ENCODE measurements around the gene AGBL1.

AGBL1 gene

DNA sequence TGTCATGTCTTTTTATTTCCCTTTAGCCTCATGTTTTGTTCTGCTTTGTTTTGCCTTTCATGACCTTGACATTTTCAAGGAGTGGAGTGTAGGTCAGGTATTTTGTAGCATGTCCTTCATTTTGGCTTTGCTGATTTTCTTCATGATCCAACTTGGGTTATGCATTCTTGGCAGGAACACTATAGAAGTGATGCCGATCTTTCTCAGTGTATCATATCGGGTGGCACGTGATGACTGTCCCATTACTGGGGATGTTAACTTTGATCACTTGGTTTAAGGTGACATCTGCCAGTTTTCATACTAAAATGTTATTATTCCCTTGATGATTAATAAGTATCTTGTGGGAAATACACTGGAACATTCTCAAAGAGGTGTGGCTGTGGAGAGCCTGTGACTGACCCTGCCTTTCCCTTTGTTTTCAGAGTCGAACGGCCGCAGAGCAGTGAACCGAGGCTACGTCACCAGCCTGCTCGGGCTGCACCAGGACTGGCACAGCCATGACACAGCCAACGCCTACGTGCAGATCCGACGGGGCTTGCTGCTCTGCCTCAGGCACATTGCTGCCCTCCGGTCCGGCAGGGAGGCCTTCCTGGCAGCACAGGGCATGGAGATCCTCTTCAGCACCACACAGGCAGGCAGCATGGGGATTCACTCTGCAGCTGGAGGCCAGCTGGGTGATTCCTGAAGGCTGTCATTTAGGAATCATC lies 167.7 kb downstream of the AGBL1 start:
- no peak for DNase-seq

DNA sequence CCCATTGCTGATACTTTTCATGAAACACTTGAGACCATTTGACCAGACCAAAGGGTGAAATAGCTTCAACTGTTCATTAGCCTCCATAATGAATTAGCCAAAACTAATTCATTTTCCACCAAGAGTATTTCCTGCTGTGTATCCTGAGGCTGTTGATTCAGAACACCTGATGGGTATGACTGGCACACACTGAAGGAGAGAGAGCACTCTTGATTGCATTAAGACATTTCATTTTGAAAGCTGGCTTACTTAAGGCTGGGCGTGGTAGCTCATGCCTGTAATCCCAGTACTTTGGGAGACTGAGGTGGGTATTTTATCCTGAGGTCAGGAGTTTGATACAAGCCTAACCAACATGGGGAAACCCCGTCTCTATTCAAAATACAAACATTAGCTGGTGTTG lies 175.6 kb downstream of the AGBL1 start:
- DNase-seq: no peak

DNA sequence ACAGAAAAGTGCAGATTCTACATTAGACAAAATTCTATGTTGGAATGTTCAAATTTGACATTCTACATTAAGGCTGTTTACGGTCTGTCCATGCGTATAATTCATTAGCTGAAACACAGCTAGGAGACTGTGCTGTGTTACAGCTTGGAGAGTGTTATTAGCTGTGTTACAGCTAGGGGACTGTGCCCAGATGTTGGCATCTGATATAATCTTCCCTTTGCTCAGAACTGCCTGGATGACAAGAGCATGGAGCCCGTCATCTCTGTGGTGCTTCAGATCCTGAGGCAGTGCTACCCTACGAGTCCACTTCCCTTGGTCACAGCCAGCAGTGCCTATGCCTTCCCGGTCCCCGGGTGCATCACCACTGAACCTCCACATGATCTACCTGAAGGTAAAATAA lies 177.0 kb downstream of the AGBL1 start:
- DNase-seq: no peak

DNA sequence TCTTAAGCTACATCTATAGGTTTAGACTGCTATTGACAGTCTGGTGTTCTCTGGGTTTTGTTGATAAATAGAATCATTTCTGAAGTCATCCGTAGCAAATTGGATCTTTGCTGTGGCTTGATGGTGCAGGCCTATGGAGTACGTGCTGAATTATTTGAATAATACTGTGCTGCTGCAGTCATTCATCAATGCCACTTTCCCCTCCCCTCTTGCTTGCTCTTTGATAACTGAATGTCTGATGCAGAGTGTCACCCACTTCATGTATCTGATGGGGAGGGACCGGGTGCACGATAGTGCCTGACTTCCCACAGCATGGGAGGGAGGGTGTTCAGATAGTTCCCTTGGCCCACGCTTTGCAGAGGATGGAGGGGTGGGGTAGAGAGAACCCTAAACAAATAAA lies 179.9 kb downstream of the AGBL1 start:
- DNase-seq: no peak

DNA sequence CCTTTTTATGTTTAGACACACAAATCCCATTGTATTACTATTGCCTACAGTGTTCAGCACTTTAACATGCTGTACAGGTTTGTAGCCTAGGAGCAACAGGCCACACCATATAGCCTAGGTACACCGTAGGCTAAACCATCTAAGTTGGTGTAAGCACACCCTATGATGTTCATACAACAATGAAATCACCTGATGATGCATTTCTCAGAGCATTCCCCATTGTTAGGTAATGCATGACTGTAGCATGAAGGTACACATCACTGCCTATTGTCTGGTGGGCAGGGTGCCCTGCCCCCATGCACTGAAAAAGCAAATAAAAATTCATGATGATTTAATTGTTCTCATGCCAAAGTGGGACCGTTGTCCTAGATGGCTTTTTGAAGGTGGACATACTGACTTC lies 183.6 kb downstream of the AGBL1 start:
- DNase-seq: no peak

DNA sequence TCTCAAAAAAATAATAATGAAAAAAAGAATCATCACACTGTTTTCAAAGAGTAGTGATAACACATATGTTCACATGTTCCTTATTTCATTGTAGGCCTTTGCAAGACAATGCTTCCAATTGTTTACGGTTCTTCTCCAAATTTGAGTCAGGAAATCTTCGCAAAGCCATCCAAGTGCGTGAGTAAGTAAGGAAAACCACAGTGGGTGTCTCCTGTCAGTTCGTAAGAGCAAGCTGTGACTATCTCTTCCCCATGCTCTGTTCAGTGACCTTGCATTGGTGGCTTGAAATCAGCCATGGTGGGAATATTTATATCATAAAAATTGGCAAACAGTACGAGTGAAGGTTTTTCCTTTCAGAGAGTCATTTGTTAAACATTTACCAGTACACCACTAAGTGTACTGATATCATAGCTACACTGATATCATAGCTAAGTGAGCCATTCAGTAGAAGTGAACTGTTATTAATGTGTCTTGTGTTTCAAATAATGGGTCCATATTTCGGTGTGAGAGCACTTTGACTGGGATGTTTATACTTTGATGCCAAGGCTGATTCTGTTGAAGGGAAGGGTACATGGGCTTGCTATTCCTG lies 187.3 kb downstream of the AGBL1 start:
- no peak for DNase-seq

DNA sequence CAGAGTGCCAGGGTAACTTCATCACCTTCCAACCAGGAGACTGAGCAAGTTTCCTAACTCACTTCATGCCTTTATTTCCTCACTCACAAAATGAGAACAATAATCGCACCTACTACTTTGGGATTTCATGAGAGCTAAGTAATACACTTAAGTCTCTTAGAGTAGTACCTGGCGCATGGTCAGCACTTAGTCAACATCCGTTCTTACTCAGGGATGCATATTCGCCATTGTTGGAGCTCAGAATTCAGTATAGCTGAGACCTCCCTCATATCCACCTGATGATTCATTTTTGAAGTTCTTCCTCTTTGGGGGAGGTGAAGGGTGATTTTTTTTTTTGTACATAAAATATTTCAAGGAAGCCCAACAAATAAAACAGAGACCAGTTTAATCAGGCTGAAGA lies 188.2 kb downstream of the AGBL1 start:
- no peak for DNase-seq

DNA sequence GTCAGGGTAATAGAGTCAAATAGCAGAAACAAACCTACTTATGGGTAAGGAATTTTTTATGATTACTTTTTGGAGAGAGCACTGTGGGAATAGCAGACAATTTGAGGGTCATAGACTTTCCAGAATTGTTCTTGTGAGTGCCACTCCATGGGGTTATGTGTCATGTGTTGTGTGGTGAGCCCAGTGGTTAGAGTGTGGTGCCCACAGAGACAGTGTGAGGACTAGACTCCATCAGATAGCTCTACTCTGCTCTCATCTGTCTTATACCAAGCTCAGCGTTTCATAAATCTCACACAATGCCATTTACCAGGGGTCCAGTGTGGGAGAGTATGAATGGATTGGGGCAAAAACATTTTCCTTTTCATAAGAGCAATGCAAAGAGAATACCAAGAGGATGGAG lies 188.9 kb downstream of the AGBL1 start:
- no peak for DNase-seq

DNA sequence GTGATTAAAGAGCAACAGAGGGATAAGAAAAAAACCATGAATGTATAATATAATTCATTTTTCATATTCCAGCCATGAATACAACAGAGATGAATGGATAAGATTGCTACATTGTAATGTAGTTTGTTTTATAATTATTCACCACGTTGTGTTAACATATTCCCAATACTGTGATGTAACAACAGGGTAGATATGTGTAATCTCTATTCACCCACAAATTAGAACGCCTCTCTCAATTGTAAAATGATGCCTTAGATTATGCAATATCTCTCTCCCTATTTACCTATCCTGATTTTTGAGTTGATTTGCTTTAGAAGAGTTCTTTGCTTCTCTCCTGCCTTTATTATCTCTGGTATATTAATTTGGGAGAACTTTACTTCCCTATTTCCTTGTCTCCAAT lies 193.6 kb downstream of the AGBL1 start:
- no peak for DNase-seq

DNA sequence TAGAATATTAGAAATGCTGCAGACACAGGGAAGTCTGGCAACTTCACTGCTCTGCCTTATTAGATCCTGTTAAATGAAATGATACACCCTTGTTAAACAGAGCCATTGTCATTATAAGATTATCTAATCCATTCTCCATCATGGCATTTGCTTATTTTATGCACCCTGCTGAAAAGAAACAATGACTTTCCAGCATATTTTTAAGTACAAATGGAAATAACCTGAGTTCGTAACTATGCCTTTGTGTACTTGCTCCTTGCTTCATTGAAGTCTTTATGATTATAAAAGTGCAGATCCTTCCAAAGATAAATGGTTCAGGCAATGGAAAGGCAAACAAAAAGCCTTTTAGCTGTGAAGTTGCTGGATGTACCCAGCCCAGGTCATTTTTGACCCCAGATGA lies 195.7 kb downstream of the AGBL1 start:
- DNase-seq: no peak

DNA sequence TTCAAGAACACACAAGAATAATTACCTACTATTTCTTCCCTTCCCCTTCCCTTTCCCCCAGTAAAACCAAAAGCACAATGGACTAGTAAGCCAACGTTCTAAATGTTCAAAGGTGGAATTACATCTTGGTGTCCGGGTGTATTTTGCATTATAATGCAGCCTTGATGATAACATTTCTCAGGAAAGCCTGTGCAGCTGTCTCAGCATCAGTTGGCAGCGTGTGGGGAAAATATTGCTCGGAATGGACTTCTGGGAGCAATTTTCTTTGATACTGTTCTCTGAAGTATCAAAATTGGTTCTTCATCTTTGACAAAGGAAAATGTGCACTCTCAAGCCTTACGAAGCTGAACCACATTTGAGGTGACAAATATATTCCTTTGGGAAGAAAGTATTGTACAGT lies 198.9 kb downstream of the AGBL1 start:
- DNase-seq: no peak

DNA sequence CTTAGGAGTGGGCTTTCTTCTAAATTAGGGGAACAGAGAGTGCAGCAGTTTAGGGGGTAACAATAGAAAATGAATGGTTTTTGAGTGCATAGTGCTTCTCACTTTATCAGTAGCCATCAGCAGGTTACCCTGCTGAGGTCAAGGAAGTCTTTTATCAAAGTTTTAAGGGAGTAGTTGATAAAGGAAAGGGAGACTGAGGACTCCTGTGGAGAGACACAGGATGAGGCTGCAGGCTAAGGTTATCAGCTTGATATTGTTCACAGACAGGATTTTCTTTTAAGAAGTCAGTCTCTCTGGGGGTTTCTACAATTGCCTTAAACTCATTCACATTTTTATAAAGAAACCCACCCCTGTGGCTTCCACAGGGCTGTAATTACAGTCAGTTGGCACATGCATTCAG lies 205.0 kb downstream of the AGBL1 start:
- no peak for DNase-seq

DNA sequence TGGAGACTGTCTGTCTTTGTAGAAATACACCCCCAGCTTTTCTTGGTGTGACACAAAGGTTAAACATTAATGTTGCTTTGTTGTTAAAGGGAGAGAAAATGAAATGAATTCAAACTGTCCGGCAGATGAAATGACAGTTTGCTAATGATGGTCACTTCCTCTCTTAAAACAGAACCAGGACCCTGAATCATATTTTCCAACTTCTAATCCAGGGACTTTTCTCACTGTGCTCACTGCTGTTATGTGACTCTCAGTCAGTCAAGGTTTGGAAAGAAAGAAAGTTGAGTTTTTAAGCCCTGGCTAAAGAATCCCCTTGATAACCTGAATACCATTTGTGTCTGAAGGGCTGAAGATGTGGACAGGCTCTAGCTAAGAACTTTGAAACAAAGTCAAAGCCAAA lies 215.8 kb downstream of the AGBL1 start:
- no peak for DNase-seq

DNA sequence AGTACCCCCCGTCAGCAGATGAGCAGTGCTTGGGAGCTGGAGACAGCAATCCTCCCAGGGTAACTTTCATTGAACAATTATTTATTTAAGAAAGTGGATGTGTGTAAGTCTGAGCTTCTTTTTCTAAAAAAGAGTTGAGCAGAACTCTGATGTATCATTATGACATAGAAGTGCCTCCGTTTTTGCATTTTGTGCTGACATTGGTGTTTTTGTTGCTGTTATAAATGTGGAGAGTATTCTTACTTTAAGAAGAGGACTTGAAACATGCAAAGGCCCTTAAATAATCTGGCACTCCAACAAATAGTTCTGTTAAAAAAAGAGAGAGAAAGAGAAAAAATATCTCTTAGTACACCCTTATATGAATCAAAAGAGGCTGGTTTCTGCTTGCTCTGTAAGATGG lies 217.1 kb downstream of the AGBL1 start:
- DNase-seq: no peak

DNA sequence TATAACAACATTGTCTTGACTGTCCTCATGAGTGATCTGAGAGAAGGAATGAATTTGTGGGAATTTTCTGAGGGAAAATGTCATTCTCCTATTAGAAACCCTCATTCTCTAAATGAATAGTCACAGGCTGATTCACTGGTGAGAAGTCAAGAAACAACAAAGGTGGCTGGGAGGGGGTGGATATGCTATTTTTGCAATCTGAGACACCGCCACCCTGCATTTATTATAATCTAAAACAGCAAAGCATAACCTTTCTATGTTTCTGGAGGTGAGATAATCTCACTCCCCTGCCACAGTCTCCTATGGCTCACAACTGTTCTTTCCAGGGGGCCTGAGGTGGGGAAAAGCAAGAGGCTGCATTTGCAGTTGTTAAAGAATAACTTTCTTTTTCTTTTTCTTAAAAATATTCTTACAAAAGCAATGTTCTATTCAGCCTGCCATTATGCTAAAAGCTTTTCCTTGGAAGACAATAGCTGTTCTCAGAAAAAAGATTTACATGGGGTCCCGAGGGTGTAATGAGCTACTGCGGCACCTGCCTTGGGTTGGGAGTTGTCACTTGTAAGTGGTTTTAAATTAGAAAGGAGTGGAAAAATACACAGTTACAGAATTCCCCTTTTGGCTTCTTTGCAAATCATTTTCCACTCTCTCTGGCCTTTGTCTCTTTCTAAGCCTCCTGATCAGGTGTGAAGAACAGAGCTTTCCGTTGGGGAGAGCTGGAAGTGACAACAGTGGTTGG lies 220.9 kb downstream of the AGBL1 start:
- no peak for DNase-seq

DNA sequence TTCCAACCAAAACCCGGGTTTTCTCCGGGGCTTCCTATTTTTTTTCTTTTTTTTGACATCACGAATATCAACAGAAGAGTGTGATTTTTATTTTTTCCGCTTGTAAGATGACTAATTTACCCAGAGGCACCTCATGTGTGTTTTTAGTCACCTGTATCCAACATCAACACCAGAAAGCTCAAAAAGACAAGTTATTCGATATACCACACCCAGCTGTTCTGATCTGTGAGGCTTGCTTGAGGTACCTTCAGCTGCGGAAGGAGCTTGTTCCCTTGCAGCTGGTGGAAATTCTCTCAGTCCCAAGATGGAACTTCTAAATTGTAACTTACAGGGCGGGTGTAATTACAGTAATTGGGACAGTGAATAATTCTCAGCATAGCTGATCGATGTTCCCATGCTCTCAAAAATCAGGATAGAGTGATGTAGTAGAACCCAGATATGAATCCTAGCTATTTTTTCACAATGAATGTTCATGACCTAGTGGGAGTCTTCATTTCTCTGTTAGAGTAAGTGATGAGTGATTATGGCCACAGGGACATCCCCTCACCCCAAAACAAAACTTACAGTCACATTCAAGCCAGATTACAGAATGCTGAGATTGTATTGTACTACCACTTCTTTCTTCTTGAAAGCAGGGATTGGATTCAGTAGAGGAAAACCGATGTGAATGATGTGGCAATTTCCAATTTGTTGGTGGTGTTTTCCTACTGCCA lies 232.1 kb downstream of the AGBL1 start:
- no peak for DNase-seq

DNA sequence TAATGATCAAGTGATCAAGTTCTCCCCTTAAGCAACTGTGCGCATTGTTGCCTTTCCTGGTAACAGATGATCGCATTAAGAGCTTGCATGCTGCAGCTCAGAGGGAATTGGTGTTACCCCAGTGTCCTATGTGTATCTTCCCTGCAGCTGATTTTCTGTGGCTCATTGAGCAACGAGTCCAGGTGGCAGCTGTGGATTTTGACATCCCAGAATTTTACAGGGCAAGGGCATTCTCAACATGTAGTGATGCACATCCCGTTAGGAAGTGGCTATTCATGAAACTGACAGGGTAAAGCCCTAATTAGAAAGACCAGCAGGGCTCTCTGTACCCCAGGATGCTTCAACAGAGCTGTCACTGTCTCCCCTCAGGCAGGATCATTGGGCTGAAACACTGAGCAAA lies 232.8 kb downstream of the AGBL1 start:
- no peak for DNase-seq

DNA sequence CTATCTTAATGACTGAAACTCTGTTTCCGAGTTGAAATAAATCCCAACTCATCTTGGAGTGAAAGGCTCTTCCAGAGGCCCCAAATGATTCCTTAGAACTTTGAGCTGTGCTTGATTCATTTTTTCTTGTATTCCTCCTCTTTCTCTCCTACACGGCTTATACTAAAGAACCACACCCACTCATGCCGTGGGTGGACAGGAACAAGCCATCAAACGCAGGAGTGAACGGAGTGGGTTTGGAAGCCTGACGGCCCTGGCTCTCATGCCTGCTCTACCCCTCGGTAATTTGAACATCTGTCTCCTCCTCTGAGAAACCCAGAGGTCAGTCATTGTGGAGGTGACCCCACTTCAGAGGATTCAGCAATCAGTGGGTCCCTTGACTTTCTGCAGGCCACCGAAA lies 236.5 kb downstream of the AGBL1 start:
- DNase-seq: no peak

DNA sequence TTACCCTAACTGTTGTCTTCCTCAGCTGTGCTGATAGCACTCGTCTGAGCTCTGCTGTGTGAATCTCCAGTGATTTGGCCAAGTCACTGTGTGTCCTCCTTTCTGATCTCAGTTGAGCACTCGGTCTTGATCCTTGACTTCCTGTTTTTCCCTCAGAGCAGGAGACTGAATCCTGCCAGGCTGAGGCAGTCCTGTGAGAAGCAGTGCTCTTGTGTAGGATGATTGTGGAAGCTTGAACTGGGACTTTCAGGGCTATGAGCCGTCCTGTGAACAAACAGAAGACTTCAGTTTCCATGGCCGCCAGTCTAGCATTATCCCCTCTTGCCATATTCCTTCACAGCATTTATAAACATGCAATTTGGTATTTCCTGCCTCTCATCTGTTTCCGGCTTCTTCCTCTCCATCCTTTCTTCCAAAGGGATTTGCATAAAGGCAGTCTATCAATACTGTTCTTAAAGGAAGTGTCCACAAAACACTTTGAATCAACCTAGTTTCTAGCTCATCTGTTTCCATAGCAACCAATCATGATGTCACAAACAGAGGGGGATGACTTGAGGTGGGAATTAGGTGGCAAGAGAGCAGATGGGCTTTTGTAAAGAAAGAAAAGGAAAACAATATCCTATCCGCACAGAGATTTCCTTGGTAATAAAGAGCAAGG lies 237.2 kb downstream of the AGBL1 start:
- no peak for DNase-seq

DNA sequence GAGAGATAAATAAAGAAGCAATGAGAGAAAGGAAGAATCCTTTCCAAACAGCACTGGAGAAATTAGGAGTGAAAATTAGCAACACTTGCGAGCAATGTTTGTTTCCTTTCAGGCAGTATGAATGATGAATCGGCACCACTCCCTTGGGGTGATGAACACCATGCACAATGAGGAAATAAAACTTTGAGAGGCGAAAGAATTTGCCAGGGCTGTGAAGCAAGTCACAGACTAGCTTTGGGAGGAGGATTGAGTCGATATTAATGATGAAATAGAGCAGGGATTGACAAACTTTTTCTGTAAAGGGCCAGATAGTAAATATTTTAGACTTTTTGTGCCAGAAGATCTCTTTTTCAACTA lies 237.7 kb downstream of the AGBL1 start:
- no peak for DNase-seq

DNA sequence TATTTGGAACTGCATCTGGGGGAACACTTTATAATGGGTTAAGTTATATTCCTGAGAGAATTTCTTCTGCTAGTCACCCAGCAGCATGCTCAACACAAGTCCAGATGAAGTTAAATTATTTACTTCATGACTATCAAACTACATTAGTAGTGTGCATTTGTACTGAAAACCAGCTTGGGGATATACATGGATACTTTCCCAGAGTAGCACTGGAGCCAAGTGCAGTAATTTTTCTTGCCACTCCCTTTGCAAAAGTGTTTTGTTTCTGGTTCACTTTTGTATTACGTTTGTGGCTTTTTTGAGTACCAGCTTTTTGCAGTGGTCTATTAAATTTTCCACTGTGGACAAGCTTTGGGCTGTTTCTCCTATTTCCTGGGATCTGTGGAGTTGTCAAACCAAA lies 243.0 kb downstream of the AGBL1 start:
- no peak for DNase-seq

DNA sequence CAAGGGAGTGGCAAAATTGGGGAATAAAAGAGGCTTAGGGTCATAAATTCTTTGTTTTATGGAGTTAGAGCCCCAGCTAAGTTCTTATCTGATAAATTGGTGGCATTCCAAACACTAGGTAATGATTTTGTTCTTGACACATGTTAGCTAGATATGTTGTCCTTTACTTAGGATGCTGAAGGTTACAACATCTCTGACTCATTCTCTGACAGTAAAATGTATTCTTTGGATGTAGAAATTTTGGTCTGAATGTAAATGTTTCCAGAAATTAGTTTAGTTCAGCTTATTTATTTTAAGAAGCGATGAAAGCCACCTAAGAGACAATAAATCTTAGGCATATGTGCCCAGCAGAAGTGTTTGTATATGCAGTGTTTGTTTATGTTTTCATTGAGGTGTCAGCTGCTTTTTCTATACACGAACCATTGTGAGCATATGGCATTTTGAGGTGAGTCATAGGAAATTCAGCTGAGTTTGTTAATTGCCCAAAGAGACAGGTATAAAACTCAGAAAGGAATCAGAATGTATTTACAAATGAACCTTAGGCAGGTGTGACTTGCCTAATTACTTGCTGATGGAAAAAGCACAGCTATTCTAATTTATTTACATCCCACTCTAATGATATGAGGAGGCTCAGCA lies 247.7 kb downstream of the AGBL1 start:
- DNase-seq: no peak

DNA sequence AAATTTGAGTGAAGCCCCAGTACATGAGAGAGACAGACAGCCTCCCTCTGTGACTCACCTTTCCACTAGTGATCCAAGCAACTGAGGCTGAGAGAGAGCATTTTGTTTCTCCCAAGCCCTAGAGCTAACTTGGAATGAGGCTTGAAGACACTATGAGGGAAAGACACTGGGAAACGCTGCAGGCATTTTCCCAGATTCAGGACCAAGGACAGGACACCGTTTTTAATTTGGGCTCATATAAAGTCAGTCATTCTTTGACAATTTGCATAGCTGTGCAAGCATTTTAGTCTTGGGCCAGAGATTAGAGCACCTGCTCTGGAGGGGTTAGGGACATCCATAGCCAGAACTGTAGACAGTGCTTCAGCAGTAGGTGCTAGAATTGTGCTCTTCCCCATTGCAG lies 249.0 kb downstream of the AGBL1 start:
- no peak for DNase-seq
